Heart left ventricle (tissue), 13 donors: ENCODE data around the gene GNAT3.

ENCODE experiments used
- CTCF ChIP-seq, 12 donors: fragments of 200-600 bp; sonication (generic) in 4 of 12; IDR thresholded peaks; one replicate each; pipeline versions ENCODE4 v1.5.0 to v1.8.0; 2018 to 2022; ENCODE audit warnings: antibody characterized with exemption in 12 of 12, mild to moderate bottlenecking in 5 of 12
- POLR2A ChIP-seq, 2 donors: fragments of 450-650 bp; IDR thresholded peaks; one replicate each; pipeline ENCODE4 v1.6.1; 2017; ENCODE audit warnings: antibody characterized with exemption in 2 of 2, mild to moderate bottlenecking in 2 of 2, moderate library complexity in 2 of 2
- donor health status: ischemic (EF 13 %, LVEDD 7.1; RV severe dilation, severe dysfunction).
- donor health status: DM: no; HTN: yes; CAD: no.
- donor health status: DM: no; HTN: no; CAD: no.
- donor health status: ischemic (EF 25% LVEDD 6.9; RV normal size, moderate dysfunction).
- donor health status: ischemic (EF 25% LVEDD 5.7; RV mildly dilated, moderate dysfunction).
- donor health status: ischemic (EF 35%, LVEDD 5.7; RV mildly dilated, moderate dysfunction).
- donor health status: nonischemic (EF 11% LVEDD 7.7; RV severe dilation, severe dysfunction).
- donor health status: DM: yes; HTN: yes; CAD: no.
- donor health status: PGD.
- donor health status: ischemic (EF 29% LVEDD 5.4; RV normal size, mild dysfunction).
- donor health status: nonischemic (EF 23%, LVEDD 6.1; RV moderate dilation, normal function).

GRCh38 chr7:80499350-80499953, 12.4 kb downstream of the GNAT3 start:
- TF ChIP-seq CTCF (IDR thresholded peaks at IDR 0.05) (no peak), POLR2A (IDR thresholded peaks at IDR 0.05) (no peak)
